Effector CD4-positive, alpha-beta T cell (primary cell): Measurements from ENCODE around the gene UBA6.

ENCODE experiments used
- DNase-seq: peaks from one replicate; pipeline ENCODE4 v3.0.0-alpha.2; 2020

The UBA6 gene

DNA sequence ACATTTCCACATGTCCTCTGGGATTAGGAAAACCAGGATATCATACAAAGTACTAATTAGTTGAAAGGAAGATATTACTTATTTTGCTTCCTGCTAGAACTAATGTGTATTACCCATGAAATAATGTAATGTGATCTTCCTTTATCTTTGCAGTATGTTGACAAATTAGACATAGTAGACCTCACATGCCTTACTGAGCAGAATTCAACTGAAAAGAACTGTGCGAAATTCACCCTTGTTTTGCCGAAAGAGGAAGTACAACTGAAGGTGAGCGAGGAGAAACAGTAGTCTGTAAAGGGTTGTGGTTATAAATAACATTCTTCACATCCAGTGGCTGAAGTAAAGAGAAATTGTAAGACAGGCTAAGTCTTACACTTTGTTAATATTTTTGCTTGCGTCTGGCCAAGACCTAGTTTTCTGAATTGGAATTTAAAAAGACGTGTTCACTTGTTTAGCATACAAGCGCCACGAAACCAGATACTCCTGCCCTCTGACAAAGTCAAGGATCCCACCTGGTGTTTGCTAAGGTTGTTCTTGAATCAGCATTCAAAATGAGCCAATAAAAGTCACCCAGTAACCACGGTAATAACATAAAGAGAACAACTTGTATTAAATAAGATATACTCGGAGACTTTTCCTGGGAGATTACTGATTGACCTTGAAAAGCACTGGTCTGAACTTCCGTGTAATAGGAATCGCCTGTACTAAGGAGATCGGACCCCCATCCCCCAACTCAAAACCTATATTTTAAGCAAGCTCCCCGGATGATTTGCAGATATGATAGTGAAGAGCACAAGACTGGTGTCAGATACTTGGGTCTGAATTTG lies 125.5 kb downstream of the UBA6 start:
- no peak for DNase-seq

DNA sequence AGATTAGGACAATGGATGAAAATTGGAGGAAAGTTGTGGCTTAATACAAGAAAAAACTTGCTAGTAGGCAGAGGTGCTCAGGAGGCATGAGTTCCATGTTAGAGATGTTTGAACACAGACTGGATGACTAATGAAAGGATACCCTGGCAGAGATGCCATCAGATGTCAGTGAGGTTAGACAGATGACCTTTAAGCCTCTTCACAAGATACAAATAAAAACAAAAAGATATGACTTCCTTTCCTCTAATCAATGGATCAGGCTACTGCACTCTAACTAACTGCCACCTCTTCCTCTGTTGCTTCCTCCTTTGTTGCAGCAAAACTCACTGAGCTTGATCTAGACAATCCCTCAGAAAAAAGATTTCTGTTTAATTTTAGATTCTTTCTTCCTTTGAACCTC lies 127.8 kb downstream of the UBA6 start:
- DNase-seq = no peak

DNA sequence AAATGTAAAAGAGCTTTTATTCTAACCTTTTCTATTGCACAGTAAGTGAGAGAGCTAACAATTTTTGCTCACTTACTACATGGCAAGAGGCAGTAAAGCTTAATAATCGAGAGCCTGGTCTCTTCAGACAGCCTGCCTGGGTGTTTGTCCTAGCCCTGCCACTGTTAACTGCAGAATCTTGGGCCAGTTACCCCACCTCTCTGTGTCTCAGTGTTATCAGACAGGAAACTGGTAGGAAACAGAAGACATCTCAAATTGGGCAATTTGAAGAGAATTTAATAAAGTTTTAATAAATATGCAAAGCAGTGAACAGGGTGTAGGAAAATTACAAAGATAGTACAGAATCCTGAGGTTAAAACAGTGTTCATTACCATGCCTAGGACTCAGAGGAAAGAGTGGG lies 129.0 kb downstream of the UBA6 start:
- no peak for DNase-seq

DNA sequence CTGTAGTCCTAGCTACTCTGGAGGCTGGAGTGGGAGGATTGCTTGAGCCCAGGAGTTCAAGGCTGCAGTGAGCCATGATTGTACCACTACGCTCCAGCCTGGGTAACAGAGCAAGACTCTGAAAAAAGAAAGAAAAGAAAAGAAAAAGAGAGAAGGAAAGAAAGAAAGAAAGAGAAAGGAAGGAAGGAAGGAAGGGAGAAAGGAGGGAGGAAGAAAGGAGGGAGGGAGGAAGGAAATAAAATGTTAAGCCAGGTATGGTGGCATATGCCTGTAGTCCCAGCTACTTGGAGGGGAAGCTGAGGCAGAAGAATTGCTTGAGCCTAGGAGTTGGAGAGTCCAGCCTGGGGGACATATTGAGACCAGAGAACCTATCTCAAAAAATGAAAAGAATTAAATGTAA lies 130.4 kb downstream of the UBA6 start:
- no peak for DNase-seq

DNA sequence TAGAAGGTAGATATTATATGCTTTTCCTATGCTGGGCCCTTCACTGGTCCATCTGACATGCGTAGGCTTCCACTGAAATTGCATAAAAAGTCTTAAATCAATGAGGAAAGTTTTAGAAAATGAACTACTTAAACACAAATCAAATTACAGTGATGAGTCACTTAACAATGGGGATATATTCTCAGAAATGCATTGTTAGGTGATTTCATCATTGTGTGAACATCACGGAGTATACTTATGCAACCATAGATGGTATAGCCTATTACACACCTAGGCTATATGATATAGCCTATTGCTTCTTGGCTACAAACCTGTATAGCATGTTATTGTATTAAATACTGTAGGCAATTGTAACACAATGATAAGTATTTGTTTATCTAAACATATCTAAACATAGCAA lies 132.1 kb downstream of the UBA6 start:
- DNase-seq = no peak

DNA sequence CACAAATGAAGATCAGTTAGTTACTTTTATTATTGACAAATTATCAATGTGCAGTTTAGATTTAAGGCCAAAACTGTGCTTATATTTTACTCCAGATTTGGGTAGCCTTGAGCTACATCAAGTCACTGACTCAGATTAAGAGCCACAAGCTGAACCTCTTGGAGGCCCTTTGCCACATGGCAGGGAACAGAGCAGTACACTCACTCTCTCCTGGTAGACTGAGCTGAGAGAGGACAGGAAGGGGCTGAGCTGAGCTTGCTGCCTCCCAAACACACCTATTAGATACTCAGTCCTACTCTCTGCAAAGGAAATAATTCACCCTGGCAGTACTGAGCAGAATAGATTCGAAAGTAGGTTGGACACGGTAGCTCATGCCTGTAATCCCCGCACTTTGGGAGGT lies 134.6 kb downstream of the UBA6 start:
- no peak for DNase-seq

DNA sequence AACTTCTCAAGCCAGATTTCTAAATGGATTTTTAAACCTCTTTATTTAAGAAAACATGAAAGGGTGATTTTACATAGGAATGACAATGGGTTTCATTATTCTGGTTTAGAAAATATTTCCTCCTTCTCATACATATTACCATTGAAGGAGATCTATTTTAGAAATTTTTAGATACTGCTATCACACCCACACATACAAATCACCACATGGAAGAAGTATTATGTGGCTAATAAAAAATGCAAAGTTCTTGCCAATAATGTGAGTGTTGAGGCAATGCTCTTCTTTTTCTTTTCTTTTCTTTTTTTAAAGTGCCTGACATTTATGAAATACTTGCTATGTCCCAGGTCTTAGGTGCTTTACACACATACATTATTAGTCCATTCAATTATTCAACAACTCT lies 135.7 kb downstream of the UBA6 start:
- DNase-seq = no peak
